Ovary (tissue), 3 donors: Measurements from ENCODE around the gene DPH7.

Source experiments
- POLR2A ChIP-seq: fragments of 450-650 bp; IDR thresholded peaks from one replicate; pipeline ENCODE4 v1.6.1; 2017; ENCODE audit warnings: antibody characterized with exemption, mild to moderate bottlenecking, moderate library complexity
- TF ChIP-seq, protein P1 (sequence below), 3 donors: fragments of 450-650 bp in 2 of 3; fragments of 200-600 bp in 1 of 3; IDR thresholded peaks; one replicate each; pipeline versions ENCODE4 v1.5.1 to v1.8.0; 2016 to 2022; ENCODE audit warnings: antibody characterized with exemption in 3 of 3, mild to moderate bottlenecking in 1 of 3
- donor health status: DM: no; HTN: no; CAD: no.

DNA sequence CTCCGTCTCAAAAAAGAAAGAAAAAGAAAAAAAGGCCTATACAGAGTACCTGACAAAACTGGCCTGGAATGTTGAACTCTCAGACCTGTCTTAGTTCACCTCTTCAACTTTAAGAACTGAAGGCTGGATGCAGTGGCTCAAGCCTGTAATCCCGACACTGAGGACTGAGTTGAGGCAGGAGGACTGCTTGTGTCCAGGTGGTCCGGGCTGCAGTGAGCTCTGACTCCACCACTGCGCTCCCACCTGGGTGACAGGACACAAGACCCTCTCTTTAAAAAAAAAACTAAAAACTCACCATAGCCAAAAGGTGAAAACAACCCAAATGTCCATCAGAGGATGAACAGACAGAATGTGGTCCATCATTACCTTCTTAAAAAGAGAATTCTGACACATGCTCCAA is 20.6 kb downstream of the DPH7 start:
- TF ChIP-seq, protein P1, sequence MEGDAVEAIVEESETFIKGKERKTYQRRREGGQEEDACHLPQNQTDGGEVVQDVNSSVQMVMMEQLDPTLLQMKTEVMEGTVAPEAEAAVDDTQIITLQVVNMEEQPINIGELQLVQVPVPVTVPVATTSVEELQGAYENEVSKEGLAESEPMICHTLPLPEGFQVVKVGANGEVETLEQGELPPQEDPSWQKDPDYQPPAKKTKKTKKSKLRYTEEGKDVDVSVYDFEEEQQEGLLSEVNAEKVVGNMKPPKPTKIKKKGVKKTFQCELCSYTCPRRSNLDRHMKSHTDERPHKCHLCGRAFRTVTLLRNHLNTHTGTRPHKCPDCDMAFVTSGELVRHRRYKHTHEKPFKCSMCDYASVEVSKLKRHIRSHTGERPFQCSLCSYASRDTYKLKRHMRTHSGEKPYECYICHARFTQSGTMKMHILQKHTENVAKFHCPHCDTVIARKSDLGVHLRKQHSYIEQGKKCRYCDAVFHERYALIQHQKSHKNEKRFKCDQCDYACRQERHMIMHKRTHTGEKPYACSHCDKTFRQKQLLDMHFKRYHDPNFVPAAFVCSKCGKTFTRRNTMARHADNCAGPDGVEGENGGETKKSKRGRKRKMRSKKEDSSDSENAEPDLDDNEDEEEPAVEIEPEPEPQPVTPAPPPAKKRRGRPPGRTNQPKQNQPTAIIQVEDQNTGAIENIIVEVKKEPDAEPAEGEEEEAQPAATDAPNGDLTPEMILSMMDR (IDR thresholded peaks at IDR 0.05): no peak
- TF ChIP-seq POLR2A: no peak
